Panc1 (cell line): Measurements from ENCODE around the gene SMAD6. TPM values are rescaled to one million over a fixed set of nuclear protein-coding genes. Genes with fewer than 3 reads are reported as not detected.
A peak's percentile ranks its signal among the peaks of the same experiment; 100 is the strongest.

Experiments used
- ATAC-seq: fragments of 200-7000 bp; cut with Tn5 transposase; 2 replicates; pipeline ENCODE4 v1.9.1; 2020; ENCODE audit warnings: mild to moderate bottlenecking, moderate library complexity
- BruUV-seq: library from RNA; stranded (reverse); fragments of 400-500 nt; replicated peaks from 2 replicates; lab custom pipeline; 2021; lab: Mats Ljungman, UMichigan
- CTCF ChIA-PET: fragments of 300-600 bp; sonication (Branson Sonifier 250); formaldehyde crosslinking; loops from one replicate; lab custom pipeline; 2022; ENCODE audit warnings: antibody characterized with exemption; lab: Charles Lee
- POLR2A ChIA-PET: fragments of 300-600 bp; sonication (Branson Sonifier 250); formaldehyde crosslinking; loops from one replicate; lab custom pipeline; 2022; ENCODE audit warnings: antibody characterized with exemption; lab: Charles Lee
- DNase-seq: peaks from one replicate; pipeline ENCODE4 v3.0.0-alpha.2; 2010; ENCODE audit warnings: low read depth, low spot score
- H3K27ac ChIP-seq: 2 replicates; pipeline ENCODE4 v1.5.1; 2011; ENCODE audit warnings: mild to moderate bottlenecking, low read length, inconsistent platforms
- H3K27me3 ChIP-seq: fragments of 200-500 bp; sonication (Bioruptor generic); 2 replicates; pipeline ENCODE4 v1.6.0; 2014; ENCODE audit warnings: low read length, inconsistent platforms; ENCODE audit not compliant: control insufficient read depth, insufficient read depth
- H3K36me3 ChIP-seq: fragments of 200-500 bp; sonication (Bioruptor generic); 2 replicates; pipeline ENCODE4 v1.5.1; 2014; ENCODE audit warnings: inconsistent platforms, mild to moderate bottlenecking, low read length, moderate library complexity; ENCODE audit not compliant: control insufficient read depth, insufficient read depth
- H3K4me1 ChIP-seq: 2 replicates; pipeline ENCODE4 v1.5.1; 2011; ENCODE audit warnings: inconsistent platforms, mild to moderate bottlenecking, low read length, moderate library complexity; ENCODE audit not compliant: control insufficient read depth, insufficient read depth
- H3K4me3 ChIP-seq, 2 experiments: 2 replicates each; pipeline ENCODE4 v1.5.1; 2011 to 2012; ENCODE audit warnings: low read depth in 2 of 2, low read length in 2 of 2, mild to moderate bottlenecking in 2 of 2, inconsistent platforms in 1 of 2, moderate library complexity in 1 of 2
- H3K9me3 ChIP-seq: fragments of 200-500 bp; sonication (Bioruptor generic); 2 replicates; pipeline ENCODE4 v1.5.1; 2014; ENCODE audit warnings: low read depth, mild to moderate bottlenecking, inconsistent platforms, low read length, moderate library complexity; ENCODE audit not compliant: control insufficient read depth, insufficient read depth
- POLR2AphosphoS5 ChIP-seq: IDR thresholded peaks from 2 replicates; pipeline ENCODE4 v1.6.1; 2012; ENCODE audit warnings: mild to moderate bottlenecking, low read depth, low read length, moderate library complexity
- SIN3A ChIP-seq: IDR thresholded peaks from 2 replicates; pipeline ENCODE4 v1.6.1; 2012; ENCODE audit warnings: low read depth, mild to moderate bottlenecking, low read length, moderate library complexity, borderline replicate concordance; ENCODE audit not compliant: insufficient read depth
- TCF7L2 ChIP-seq: IDR thresholded peaks from 2 replicates; pipeline ENCODE4 v1.6.1; 2011; ENCODE audit warnings: mild to moderate bottlenecking, low read depth, low read length, inconsistent platforms
- in situ Hi-C: cut with HindIII; loops from 2 replicates; pipeline ENCODE4 v1.10.0; 2016; ENCODE audit warnings: low sequenced_read_pairs, low pct_unique_long_range_greater_than_20kb
- intact Hi-C: fragments of 100-400 bp; cut with micrococcal nuclease; formaldehyde crosslinking; loops from one replicate; pipeline ENCODE4 v1.10.0; 2022; ENCODE audit not compliant: unreplicated experiment
- total RNA-seq: library from RNA; stranded (reverse); gene quantifications from one replicate; pipeline ENCODE4 v1.2.1, GENCODE V29; 2021; ENCODE audit not compliant: unreplicated experiment
- TF ChIP-seq, protein P1 (sequence below): fragments of 450-650 bp; IDR thresholded peaks from 2 replicates; pipeline ENCODE4 v1.5.1; 2017; ENCODE audit warnings: mild to moderate bottlenecking
- TF ChIP-seq, protein P2 (sequence below), 2 experiments: IDR thresholded peaks; 2 replicates each; pipeline ENCODE4 v1.6.1; 2011 to 2012; ENCODE audit warnings: low read depth in 2 of 2, control low read depth in 1 of 2, low read length in 1 of 2, mild to moderate bottlenecking in 1 of 2, moderate library complexity in 1 of 2; ENCODE audit not compliant: insufficient read depth in 1 of 2

The SMAD6 gene
- total RNA-seq, 1 experiment from 2014 or later = 45.9 TPM

DNA sequence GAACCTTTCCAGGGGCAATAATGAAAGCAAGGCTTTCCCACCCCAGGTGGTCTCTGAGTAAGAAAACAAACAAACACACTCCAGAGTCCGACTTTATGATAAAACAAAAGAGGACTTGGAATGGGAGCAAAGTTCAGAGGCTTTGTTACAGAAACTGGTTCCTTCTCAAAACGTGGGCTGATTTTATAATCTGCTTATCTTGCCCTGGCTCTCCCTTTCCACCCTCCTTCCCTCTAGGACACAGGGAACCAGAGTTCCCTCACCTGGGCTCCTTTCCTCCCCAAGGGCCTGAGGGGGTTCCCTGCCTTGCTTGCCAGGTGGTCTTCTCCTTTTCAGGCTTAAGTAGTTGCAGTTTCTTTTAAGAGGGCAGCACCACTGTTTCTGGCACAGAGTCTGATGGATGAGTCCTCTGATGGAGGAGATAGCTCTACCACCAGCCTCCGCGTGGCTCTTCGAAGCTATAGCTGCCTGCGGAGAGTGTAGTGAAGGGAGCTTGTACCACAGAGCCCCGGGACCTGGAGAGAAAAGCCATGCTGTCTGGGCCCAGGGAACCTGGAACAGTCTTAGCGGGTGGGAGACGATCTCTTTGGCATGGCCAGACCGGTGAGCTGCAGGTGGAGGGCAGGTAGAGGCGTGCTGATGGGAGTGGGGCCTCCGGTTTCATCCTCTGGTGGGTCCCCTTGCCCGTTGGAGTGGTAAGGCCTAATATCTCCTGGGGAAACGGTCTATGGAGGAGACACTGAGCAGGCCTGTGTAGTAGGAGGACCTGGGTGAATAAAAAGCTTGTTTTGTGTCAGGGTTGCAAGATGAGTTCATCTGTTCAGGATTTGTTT lies 68.7 kb downstream of the SMAD6 start:
- ATAC-seq (peak; percentile 5; the same call in 1 of the 2 replicates), DNase-seq (no peak)
- H3K36me3 ChIP-seq = no peaks in the 10 kb centered on the region
- ChIA-PET POLR2A (no interaction called here), CTCF (interaction anchor here (1.5 kb wide), 1 partner anchor 64 kb away, joined by 3 read pairs; no protein-coding TSS in a partner anchor)
- in situ Hi-C loops (no loop called here), intact Hi-C loops (loop anchor here (5.0 kb wide), 1 partner anchor 82 kb away; no protein-coding TSS in a partner anchor)
- TF ChIP-seq, protein P1, sequence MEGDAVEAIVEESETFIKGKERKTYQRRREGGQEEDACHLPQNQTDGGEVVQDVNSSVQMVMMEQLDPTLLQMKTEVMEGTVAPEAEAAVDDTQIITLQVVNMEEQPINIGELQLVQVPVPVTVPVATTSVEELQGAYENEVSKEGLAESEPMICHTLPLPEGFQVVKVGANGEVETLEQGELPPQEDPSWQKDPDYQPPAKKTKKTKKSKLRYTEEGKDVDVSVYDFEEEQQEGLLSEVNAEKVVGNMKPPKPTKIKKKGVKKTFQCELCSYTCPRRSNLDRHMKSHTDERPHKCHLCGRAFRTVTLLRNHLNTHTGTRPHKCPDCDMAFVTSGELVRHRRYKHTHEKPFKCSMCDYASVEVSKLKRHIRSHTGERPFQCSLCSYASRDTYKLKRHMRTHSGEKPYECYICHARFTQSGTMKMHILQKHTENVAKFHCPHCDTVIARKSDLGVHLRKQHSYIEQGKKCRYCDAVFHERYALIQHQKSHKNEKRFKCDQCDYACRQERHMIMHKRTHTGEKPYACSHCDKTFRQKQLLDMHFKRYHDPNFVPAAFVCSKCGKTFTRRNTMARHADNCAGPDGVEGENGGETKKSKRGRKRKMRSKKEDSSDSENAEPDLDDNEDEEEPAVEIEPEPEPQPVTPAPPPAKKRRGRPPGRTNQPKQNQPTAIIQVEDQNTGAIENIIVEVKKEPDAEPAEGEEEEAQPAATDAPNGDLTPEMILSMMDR = no peak
- TF ChIP-seq TCF7L2 (no peak), POLR2AphosphoS5 (no peak), SIN3A (no peak)
- TF ChIP-seq, protein P2, sequence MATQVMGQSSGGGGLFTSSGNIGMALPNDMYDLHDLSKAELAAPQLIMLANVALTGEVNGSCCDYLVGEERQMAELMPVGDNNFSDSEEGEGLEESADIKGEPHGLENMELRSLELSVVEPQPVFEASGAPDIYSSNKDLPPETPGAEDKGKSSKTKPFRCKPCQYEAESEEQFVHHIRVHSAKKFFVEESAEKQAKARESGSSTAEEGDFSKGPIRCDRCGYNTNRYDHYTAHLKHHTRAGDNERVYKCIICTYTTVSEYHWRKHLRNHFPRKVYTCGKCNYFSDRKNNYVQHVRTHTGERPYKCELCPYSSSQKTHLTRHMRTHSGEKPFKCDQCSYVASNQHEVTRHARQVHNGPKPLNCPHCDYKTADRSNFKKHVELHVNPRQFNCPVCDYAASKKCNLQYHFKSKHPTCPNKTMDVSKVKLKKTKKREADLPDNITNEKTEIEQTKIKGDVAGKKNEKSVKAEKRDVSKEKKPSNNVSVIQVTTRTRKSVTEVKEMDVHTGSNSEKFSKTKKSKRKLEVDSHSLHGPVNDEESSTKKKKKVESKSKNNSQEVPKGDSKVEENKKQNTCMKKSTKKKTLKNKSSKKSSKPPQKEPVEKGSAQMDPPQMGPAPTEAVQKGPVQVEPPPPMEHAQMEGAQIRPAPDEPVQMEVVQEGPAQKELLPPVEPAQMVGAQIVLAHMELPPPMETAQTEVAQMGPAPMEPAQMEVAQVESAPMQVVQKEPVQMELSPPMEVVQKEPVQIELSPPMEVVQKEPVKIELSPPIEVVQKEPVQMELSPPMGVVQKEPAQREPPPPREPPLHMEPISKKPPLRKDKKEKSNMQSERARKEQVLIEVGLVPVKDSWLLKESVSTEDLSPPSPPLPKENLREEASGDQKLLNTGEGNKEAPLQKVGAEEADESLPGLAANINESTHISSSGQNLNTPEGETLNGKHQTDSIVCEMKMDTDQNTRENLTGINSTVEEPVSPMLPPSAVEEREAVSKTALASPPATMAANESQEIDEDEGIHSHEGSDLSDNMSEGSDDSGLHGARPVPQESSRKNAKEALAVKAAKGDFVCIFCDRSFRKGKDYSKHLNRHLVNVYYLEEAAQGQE (IDR thresholded peaks at IDR 0.05; ENCODE audit: insufficient read depth in 1 of 2, low read depth in 2 of 2, low read length in 1 of 2) = no peak
- no peaks in the 10 kb centered on the region for H3K9me3 ChIP-seq
- H3K4me1 ChIP-seq = peaks cover 96% of the 10 kb centered on the region
- peak overlapping the region; percentile 96 for H3K27ac ChIP-seq
- BruUV-seq = no TSS peak
- H3K4me3 ChIP-seq = no peak overlapping the region; a peak in 1 of 4 replicates
- no peaks in the 10 kb centered on the region for H3K27me3 ChIP-seq

DNA sequence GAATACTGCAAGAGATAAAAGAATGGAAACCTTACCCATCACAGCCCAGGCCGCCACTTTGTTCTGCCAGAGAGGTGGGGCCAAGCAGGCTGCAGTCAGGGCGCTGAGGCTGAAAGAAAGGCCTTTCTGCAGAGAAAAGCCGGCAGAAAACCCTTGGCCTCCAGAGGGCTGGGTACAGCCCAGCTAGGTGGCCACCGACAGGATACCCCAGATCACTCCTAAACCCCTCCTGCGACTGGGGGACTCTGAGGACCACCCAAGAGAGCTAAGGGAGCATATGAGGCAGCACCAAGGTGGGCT lies 69.3 kb downstream of the SMAD6 start:
- no peak overlapping the region for H3K4me3 ChIP-seq
- H3K27ac ChIP-seq = peak overlapping the region; percentile 96
- POLR2A ChIA-PET = no interaction called here
- no peak for DNase-seq
- H3K4me1 ChIP-seq = peaks cover 96% of the 10 kb centered on the region
- intact Hi-C loops (loop anchor here (5.0 kb wide), 1 partner anchor 81 kb away; no protein-coding TSS in a partner anchor), in situ Hi-C loops (no loop called here)
- no TSS peak for BruUV-seq
- CTCF ChIA-PET = interaction anchor here (1.5 kb wide), 1 partner anchor 64 kb away, joined by 3 read pairs; no protein-coding TSS in a partner anchor
- no peaks in the 10 kb centered on the region for H3K9me3 ChIP-seq
- no peaks in the 10 kb centered on the region for H3K27me3 ChIP-seq
- TF ChIP-seq TCF7L2 (no peak), POLR2AphosphoS5 (no peak), SIN3A (no peak)
- TF ChIP-seq, protein P1 = no peak
- TF ChIP-seq, protein P2 (IDR thresholded peaks at IDR 0.05; ENCODE audit: insufficient read depth in 1 of 2, low read depth in 2 of 2, low read length in 1 of 2) = no peak
- ATAC-seq = no peak
- H3K36me3 ChIP-seq = no peaks in the 10 kb centered on the region
